ENCODE measurements around the gene GALNT10.

GRCh38 chr5:154459015-154459414, 268.5 kb downstream of the GALNT10 start:
- TF ChIP-seq CTCF (IDR thresholded peaks at IDR 0.05) (no peak), POLR2A (IDR thresholded peaks at IDR 0.05) (no peak)
